LNCAP (cell line): ENCODE measurements around the gene FLII.

Experiments
- CTCF ChIP-seq: fragments of 450-650 bp; IDR thresholded peaks from 2 replicates; pipeline ENCODE4 v1.5.1; 2017; ENCODE audit warnings: mild to moderate bottlenecking

The FLII gene

GRCh38 chr17:18250708-18251107 lies 7.8 kb downstream of the FLII start:
- TF ChIP-seq CTCF = no peak

GRCh38 chr17:18250259-18250658 lies 8.3 kb downstream of the FLII start:
- no peak for TF ChIP-seq CTCF

- no peak for TF ChIP-seq CTCF
These were observed 9.7 kb downstream of the FLII start for GRCh38 chr17:18248811-18249210.

- TF ChIP-seq CTCF = peak; percentile 69
These were observed 10.2 kb downstream of the FLII start for GRCh38 chr17:18248300-18248731.

- no peak for TF ChIP-seq CTCF
These were observed 10.9 kb downstream of the FLII start for GRCh38 chr17:18247613-18248001.

GRCh38 chr17:18246880-18247612 lies 11.5 kb downstream of the FLII start:
- no peak for TF ChIP-seq CTCF

- no peak for TF ChIP-seq CTCF
These were observed 12.3 kb downstream of the FLII start for GRCh38 chr17:18246109-18246725.
